GM03348 (cell line): Measurements from ENCODE around the gene ANKFY1.
A peak's percentile ranks its signal among the peaks of the same experiment; 100 is the strongest.
"Not testable (repeated sequence)": the region's sequence is repeated elsewhere in the genome, so short reads cannot be mapped to it uniquely, and the experiment has no call there.

Source experiments
- DNase-seq: peaks from one replicate; pipeline ENCODE4 v3.0.0; 2012; ENCODE audit warnings: low spot score

Gene ANKFY1

GRCh38 chr17:4215882-4216570 is 47.8 kb downstream of the ANKFY1 start:
- no peak for DNase-seq

DNA sequence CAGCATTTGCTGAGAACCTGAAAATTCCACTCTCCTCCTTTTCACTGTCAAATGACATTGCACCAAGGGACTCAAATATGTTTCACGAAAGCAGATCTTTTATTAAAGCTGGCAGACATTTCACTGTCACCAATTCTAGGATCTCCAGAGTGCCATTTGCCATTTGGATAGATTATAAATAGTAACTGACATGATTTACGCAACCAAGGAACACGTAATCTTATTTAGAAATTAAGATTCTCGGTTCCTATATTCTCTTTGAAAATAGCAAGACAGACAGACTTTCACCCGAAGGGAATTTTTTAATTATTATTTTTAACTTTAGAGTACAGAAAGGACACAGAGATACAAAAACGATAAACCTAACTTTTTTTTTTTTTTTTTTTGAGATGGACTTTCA is 49.6 kb downstream of the ANKFY1 start:
- no peak for DNase-seq

DNA sequence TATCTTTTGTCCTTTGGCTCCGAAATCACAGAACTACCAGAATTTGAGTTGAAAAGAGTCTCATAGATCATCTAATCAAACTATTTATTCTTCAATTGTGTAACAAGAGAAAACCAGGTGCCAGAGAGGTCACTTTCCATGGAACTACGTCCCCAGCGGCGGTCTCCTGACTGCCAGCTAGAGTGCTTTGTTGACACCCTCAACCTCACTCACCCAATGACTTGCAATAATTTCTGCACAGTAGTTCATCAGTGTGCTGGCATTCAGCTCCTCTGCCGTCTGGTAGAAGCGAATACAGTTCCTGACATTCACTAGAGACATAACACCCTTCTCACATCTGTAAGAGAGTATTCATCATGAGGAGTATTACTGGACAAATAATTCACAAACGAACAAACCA is 54.2 kb downstream of the ANKFY1 start:
- DNase-seq, result no peak

DNA sequence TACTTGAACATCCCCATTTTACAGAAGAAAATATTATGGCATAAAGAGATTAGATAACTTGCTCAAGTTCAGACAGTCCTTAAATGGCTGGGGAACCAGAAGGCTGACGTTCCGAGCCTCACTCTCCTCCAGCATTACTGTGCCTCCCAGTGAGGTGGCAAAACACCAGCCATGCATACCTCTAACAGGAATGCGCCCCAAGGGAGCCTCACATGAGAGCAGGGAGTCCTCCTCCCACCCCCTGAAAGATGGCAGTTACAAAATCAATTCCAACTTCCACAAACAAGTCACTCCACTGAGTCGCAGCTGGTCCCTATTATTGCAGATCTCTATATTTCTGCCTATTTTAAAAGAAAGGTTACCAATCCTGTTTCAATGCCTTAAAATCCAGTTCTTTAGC is 55.5 kb downstream of the ANKFY1 start:
- peak; percentile 24 for DNase-seq

GRCh38 chr17:4206962-4207361 is 56.8 kb downstream of the ANKFY1 start:
- DNase-seq, result no peak

DNA sequence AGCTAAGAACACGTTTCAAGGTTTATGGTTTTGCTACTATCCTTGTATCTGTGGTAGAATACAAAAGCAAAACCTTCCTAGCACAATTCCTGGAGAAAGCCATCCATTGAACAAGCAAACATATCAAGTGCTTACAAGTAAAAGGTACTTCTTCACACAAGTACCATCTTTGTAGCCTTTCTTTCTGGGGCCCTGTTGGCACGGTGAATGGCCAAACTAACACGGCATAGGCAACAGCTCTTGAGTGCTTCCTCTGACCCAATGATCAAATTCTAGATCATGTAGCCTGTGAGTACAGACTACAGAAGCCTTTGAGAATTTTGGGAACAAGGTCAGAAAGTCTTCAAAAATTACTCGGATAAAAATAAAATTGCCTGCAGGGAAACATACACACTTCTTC is 57.9 kb downstream of the ANKFY1 start:
- DNase-seq, result no peak

GRCh38 chr17:4204710-4205173 is 59.0 kb downstream of the ANKFY1 start:
- DNase-seq, result peak; percentile 88

GRCh38 chr17:4204190-4204589 is 59.6 kb downstream of the ANKFY1 start:
- peak; percentile 28 for DNase-seq

DNA sequence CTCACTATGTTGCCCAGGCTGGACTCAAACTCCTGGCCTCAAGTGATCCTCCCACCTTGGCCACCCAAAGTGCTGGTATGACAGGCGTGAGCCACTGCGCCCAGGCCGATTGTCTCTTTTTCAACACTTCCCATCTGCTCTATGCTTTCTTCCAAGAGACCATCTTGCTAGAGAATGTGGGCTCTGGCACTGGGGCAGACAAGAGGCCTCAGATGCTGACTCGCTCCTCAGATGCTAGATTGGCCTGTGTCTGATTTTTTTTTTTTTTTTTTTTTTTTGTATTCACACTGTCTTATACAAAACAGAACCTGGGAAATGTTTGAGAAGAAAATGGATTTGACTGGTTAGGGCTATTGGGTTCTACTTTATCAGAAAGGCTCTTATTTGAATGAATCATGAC is 62.6 kb downstream of the ANKFY1 start:
- DNase-seq, result peak; percentile 37

DNA sequence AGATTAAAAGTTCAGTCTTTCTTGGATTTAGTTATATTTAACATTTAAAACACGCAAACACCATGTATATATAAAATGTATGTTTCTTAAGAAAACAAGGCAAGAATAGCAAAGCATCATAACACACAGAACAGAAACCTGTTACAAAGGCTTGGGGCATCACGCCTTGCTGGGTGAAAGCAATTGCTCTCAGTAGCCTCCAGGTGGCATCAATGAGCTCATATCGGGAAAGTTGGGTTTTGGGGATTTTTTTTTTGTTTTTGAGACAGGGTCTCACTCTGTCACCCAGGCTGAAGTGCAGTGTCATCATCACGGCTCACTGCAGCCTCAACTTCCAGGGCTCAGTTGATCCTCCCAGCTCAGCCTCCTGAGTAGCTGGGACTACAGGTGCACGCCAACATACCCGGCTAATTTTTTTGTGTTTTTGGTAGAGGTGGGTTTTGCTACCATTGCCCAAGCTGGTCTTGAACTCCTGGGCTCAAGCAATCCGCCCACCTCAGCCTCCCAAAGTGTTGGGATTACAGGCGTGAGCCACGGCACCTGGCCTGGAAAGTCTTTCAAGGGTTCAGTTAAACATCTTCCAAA is 63.9 kb downstream of the ANKFY1 start:
- peak; percentile 70 for DNase-seq

GRCh38 chr17:4198995-4199394 is 64.8 kb downstream of the ANKFY1 start:
- DNase-seq, result no peak

GRCh38 chr17:4195306-4195705 is 68.5 kb downstream of the ANKFY1 start:
- no peak for DNase-seq

DNA sequence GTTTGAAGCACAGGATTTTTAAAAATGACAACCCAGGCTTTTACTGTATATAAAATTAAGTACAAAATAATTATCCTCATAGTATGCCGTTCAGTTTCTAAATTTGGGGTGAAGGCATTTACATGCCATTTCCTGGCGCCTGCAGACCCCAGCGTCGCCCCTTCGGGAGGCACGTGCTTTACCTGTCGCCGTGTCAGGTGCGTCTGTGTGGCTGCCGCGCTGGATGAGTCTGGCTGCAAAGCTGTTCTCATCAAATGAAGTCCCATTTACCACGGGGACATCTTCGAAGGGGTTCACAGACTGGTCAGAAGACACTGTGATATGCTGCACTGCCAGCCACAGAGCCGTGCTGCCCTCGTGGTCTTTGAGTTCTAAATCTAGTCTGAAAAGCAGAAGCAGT is 69.0 kb downstream of the ANKFY1 start:
- DNase-seq, result no peak

DNA sequence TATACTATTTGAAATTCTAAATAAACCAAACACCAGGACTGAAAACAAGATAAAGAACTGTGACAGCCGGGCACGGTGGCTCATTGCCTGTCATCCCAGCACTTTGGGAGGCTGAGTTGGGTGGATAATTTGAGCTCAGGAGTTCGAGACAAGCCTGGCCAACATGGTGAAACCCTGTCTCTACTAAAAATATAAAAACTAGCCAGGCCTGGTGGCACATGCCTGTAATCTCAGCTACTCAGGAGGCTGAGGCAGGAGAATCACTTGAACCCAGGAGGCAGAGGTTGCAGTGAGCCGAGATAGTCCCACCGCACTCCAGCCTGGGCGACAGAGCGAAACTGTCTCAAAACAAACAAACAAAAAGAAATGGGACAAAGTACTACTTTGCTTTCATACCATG is 73.0 kb downstream of the ANKFY1 start:
- not testable (repeated sequence) for DNase-seq

- DNase-seq, result no peak
These were observed 74.5 kb downstream of the ANKFY1 start for GRCh38 chr17:4189280-4189679.

GRCh38 chr17:4188076-4188475 is 75.7 kb downstream of the ANKFY1 start:
- DNase-seq, result no peak

GRCh38 chr17:4187076-4187475 is 76.7 kb downstream of the ANKFY1 start:
- no peak for DNase-seq

DNA sequence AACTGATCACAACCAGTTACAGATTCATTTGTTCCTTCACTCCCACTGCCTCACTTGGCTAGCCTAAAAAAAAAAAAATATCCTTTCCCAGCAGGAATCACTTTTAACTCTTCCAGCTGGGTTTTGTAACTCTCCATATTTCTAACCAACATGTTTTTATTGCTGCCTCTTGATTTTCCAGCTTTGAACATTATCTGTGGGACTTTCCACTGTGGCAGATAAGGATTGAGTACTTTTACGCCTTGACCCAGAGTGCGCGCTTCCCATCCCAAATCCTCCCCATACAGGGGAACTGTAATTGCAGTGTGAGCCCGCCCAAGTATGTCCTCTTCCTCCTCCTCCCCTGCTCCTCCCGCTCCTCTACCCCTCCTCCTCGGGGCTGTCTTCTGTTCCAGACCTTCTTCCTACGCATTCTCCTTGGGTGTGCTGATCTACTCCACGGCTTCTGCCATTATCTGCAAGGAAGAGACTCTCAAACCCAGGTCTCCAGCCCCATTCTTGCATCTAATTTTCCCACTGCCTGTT is 77.4 kb downstream of the ANKFY1 start:
- no peak for DNase-seq

- DNase-seq, result no peak
These were observed 78.1 kb downstream of the ANKFY1 start for GRCh38 chr17:4185656-4186055.

DNA sequence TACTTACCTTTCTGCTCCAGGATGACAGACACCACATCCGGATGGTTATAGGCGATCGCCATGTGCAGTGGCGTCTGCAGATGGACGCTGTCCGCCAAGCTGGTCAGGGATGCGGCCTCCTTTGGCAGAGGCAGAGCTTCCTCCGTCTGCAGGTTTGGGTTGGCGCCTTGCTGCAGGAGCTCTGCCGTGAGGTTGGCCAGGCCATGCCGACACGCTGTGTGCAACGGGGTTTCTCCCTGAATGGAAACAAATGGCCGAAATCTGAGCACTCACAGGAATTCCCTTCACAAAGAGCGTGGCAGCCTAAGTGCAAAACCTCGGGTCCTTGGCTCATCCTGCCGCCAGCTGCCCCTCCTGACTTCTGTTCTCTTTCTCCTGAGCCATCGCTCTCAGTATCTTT is 79.0 kb downstream of the ANKFY1 start:
- DNase-seq, result no peak

- no peak for DNase-seq
These were observed 81.7 kb downstream of the ANKFY1 start for GRCh38 chr17:4182043-4182442.

GRCh38 chr17:4180791-4181190 is 83.0 kb downstream of the ANKFY1 start:
- DNase-seq, result no peak

DNA sequence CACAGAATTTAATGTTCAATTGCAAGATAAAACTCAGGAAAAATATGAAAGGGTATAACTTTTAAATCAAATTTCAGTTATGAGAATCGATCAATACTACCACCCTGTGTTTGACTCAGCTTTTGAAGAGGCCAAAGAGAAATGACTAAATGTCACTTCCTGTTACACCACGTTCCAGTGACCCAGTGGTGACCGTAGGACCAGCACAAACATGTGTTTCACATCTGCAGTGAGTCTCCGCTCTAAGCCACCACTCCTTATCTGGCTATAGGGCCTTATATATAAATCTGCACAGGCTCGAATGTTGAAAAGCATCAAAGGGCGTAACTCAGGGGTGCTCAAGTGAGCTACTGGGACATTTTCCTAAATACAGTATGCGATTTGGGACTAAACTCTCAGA is 84.7 kb downstream of the ANKFY1 start:
- no peak for DNase-seq

DNA sequence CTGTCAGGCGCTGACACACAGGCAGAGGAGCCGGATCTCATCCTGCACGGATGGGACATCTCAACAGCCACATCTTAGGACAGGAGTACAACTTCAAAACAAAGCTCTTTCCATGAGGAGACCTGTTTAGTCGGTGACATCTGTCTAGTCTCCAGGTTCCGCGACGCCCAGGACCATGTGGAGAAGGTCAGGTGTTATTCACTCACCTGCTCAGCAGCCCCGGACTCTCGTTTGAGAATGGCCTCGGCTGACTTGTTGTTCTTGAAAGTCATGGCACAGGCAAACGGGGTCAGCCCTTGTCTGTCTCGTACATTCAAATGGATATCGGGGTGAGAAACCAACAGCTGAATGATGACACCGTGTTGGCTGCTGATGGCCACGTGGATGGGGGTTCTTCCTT is 85.1 kb downstream of the ANKFY1 start:
- DNase-seq, result no peak
